Hematopoietic multipotent progenitor cell treated with erythropoietin and hydrocortisone succinate and interleukin-3 and kit ligand, for 15 days (in vitro differentiated cells): ENCODE measurements around the gene HLCS.
"Not testable (repeated sequence)": the region's sequence is repeated elsewhere in the genome, so short reads cannot be mapped to it uniquely, and the experiment has no call there.

Experiments
- DNase-seq: peaks from one replicate; pipeline ENCODE4 v3.0.0-alpha.2; 2015; ENCODE audit warnings: low spot score

Gene HLCS

GRCh38 chr21:36847189-36847588, 119.3 kb downstream of the HLCS start:
- no peak for DNase-seq

- DNase-seq, result no peak
These were observed 119.8 kb downstream of the HLCS start for GRCh38 chr21:36846631-36847030.

- no peak for DNase-seq
These were observed 120.7 kb downstream of the HLCS start for GRCh38 chr21:36845790-36846189.

- no peak for DNase-seq
These were observed 121.4 kb downstream of the HLCS start for GRCh38 chr21:36845070-36845469.

GRCh38 chr21:36841866-36842265, 124.6 kb downstream of the HLCS start:
- DNase-seq, result no peak

- no peak for DNase-seq
These were observed 126.7 kb downstream of the HLCS start for GRCh38 chr21:36839735-36840134.

- no peak for DNase-seq
These were observed 127.3 kb downstream of the HLCS start for GRCh38 chr21:36839123-36839522.

- DNase-seq, result no peak
These were observed 131.1 kb downstream of the HLCS start for GRCh38 chr21:36835383-36835795.

GRCh38 chr21:36834192-36834591, 132.3 kb downstream of the HLCS start:
- DNase-seq, result no peak

GRCh38 chr21:36830100-36830499, 136.4 kb downstream of the HLCS start:
- DNase-seq, result no peak

GRCh38 chr21:36828891-36829515, 137.5 kb downstream of the HLCS start:
- DNase-seq, result no peak

GRCh38 chr21:36828208-36828607, 138.3 kb downstream of the HLCS start:
- DNase-seq, result no peak

- no peak for DNase-seq
These were observed 140.8 kb downstream of the HLCS start for GRCh38 chr21:36825658-36826057.

- no peak for DNase-seq
These were observed 145.5 kb downstream of the HLCS start for GRCh38 chr21:36821032-36821299.

- DNase-seq, result no peak
These were observed 146.1 kb downstream of the HLCS start for GRCh38 chr21:36820176-36821031.

GRCh38 chr21:36817732-36818450, 148.6 kb downstream of the HLCS start:
- DNase-seq, result no peak

- no peak for DNase-seq
These were observed 149.8 kb downstream of the HLCS start for GRCh38 chr21:36816561-36817130.

GRCh38 chr21:36816026-36816425, 150.4 kb downstream of the HLCS start:
- not testable (repeated sequence) for DNase-seq

- DNase-seq, result no peak
These were observed 151.2 kb downstream of the HLCS start for GRCh38 chr21:36815284-36815683.

GRCh38 chr21:36813052-36813451, 153.4 kb downstream of the HLCS start:
- no peak for DNase-seq

GRCh38 chr21:36811762-36812161, 154.7 kb downstream of the HLCS start:
- DNase-seq, result no peak

- no peak for DNase-seq
These were observed 156.0 kb downstream of the HLCS start for GRCh38 chr21:36810443-36810842.

GRCh38 chr21:36807422-36807928, 159.0 kb downstream of the HLCS start:
- DNase-seq, result no peak
